SK-N-DZ (cell line): ENCODE results near the gene SGIP1.

Experiments used
- small RNA-seq, 2 experiments: library from RNA; depleted of rRNA; stranded (forward); fragments of <200 nt; gene quantifications; one replicate each; pipeline ENCODE3, GENCODE V24; 2014

The SGIP1 gene

Small RNA genes within 50 kb of the gene (small RNA-seq; reads per million reads assigned to genes)
- gene MIR3117 = 0.45 to 4.7 reads per million in 2 experiments
